HUES64 (cell line): ENCODE data around the gene GFRA1.

ENCODE experiments used
- H3K27ac ChIP-seq: 2 replicates; pipeline ENCODE4 v1.7.0; 2013; ENCODE audit warnings: low read depth, low read length, inconsistent platforms
- H3K27me3 ChIP-seq: 2 replicates; pipeline ENCODE4 v1.6.1; 2013; ENCODE audit warnings: mild to moderate bottlenecking, low read length; ENCODE audit not compliant: insufficient read depth
- H3K36me3 ChIP-seq: 2 replicates; pipeline ENCODE4 v1.6.1; 2013; ENCODE audit warnings: mild to moderate bottlenecking, low read length; ENCODE audit not compliant: insufficient read depth
- H3K4me1 ChIP-seq: 2 replicates; pipeline ENCODE4 v1.6.1; 2013; ENCODE audit warnings: mild to moderate bottlenecking, low read length, moderate library complexity; ENCODE audit not compliant: insufficient read depth
- H3K4me3 ChIP-seq: 2 replicates; pipeline ENCODE4 v1.5.1; 2013; ENCODE audit warnings: mild to moderate bottlenecking, low read length, moderate library complexity
- H3K9ac ChIP-seq: 2 replicates; pipeline ENCODE4 v1.6.1; 2013; ENCODE audit warnings: mild to moderate bottlenecking, low read depth, low read length
- H3K9me3 ChIP-seq: 2 replicates; pipeline ENCODE4 v1.6.1; 2013; ENCODE audit warnings: low read depth, low read length; ENCODE audit not compliant: insufficient read depth
- WGBS: fragments of 150-250, 120-280 bp; methylation state at CpG from one replicate; pipeline ENCODE4 v1.1.7; 2013; ENCODE audit warnings: missing lambda C conversion rate; 5-methylcytosine and 5-hydroxymethylcytosine counted together

The GFRA1 gene

GRCh38 chr10:116195039-116195438 is 78.0 kb downstream of the GFRA1 start:
- H3K4me3 ChIP-seq = no peak overlapping the region
- H3K36me3 ChIP-seq = no peaks in the 10 kb centered on the region
- peak overlapping the region; percentile 64; the same call in 1 of the 2 replicates for H3K27ac ChIP-seq
- H3K9ac ChIP-seq = no peak overlapping the region
- peaks cover 15% of the 10 kb centered on the region; the same call in 1 of the 2 replicates for H3K9me3 ChIP-seq
- 82% methylated on average over 2 of the region's 2 CpGs for WGBS
- peaks cover 4% of the 10 kb centered on the region; the same call in 1 of the 2 replicates for H3K4me1 ChIP-seq
- no peaks in the 10 kb centered on the region for H3K27me3 ChIP-seq

- WGBS = 88% methylated on average over 1 of the region's 1 CpG
- Histone ChIP-seq H3K4me1 (peaks cover 4% of the 10 kb centered on the region; the same call in 1 of the 2 replicates), H3K9me3 (peaks cover 15% of the 10 kb centered on the region; the same call in 1 of the 2 replicates), H3K36me3 (no peaks in the 10 kb centered on the region), H3K27me3 (no peaks in the 10 kb centered on the region), H3K9ac (no peak overlapping the region), H3K27ac (no peak overlapping the region), H3K4me3 (no peak overlapping the region)
Measured at GRCh38 chr10:116194061-116194460, 78.9 kb downstream of the GFRA1 start.

GRCh38 chr10:116190883-116191282 is 82.1 kb downstream of the GFRA1 start:
- Histone ChIP-seq H3K4me1 (peaks cover 4% of the 10 kb centered on the region; the same call in 1 of the 2 replicates), H3K27me3 (no peaks in the 10 kb centered on the region), H3K27ac (no peak overlapping the region), H3K9ac (no peak overlapping the region), H3K4me3 (no peak overlapping the region), H3K9me3 (peaks cover 13% of the 10 kb centered on the region; the same call in 1 of the 2 replicates), H3K36me3 (no peaks in the 10 kb centered on the region)
- WGBS = 83% methylated on average over 2 of the region's 2 CpGs

GRCh38 chr10:116186273-116186672 is 86.7 kb downstream of the GFRA1 start:
- Histone ChIP-seq H3K9ac (no peak overlapping the region), H3K36me3 (no peaks in the 10 kb centered on the region), H3K4me3 (no peak overlapping the region), H3K9me3 (no peaks in the 10 kb centered on the region), H3K27ac (no peak overlapping the region), H3K27me3 (no peaks in the 10 kb centered on the region), H3K4me1 (no peaks in the 10 kb centered on the region)
- 96% methylated on average over 6 of the region's 6 CpGs for WGBS

GRCh38 chr10:116185199-116185867 is 87.7 kb downstream of the GFRA1 start:
- Histone ChIP-seq H3K4me1 (no peaks in the 10 kb centered on the region), H3K27me3 (no peaks in the 10 kb centered on the region), H3K27ac (no peak overlapping the region), H3K4me3 (no peak overlapping the region), H3K36me3 (no peaks in the 10 kb centered on the region), H3K9ac (no peak overlapping the region), H3K9me3 (no peaks in the 10 kb centered on the region)
- 94% methylated on average over 7 of the region's 7 CpGs for WGBS

- 94% methylated on average over 3 of the region's 3 CpGs for WGBS
- no peaks in the 10 kb centered on the region for H3K4me1 ChIP-seq
- H3K9me3 ChIP-seq = no peaks in the 10 kb centered on the region
Measured at GRCh38 chr10:116184512-116184794, 88.6 kb downstream of the GFRA1 start.

GRCh38 chr10:116183733-116184511 is 89.1 kb downstream of the GFRA1 start:
- Histone ChIP-seq H3K9ac (no peak overlapping the region), H3K9me3 (no peaks in the 10 kb centered on the region), H3K36me3 (no peaks in the 10 kb centered on the region), H3K27ac (no peak overlapping the region), H3K27me3 (no peaks in the 10 kb centered on the region), H3K4me3 (no peak overlapping the region), H3K4me1 (no peaks in the 10 kb centered on the region)
- WGBS = 64% methylated on average over 5 of the region's 5 CpGs

More at GRCh38 chr10:116184512-116184794, 88.6 kb downstream of the GFRA1 start:
- Histone ChIP-seq H3K9ac (no peak overlapping the region), H3K36me3 (no peaks in the 10 kb centered on the region), H3K4me3 (no peak overlapping the region), H3K27ac (no peak overlapping the region), H3K27me3 (no peaks in the 10 kb centered on the region)

GRCh38 chr10:116182426-116182825 is 90.6 kb downstream of the GFRA1 start:
- H3K27me3 ChIP-seq = no peaks in the 10 kb centered on the region
- 96% methylated on average over 2 of the region's 2 CpGs for WGBS
- no peak overlapping the region for H3K4me3 ChIP-seq
- H3K36me3 ChIP-seq = no peaks in the 10 kb centered on the region
- H3K9ac ChIP-seq = no peak overlapping the region
- H3K27ac ChIP-seq = no peak overlapping the region
- H3K9me3 ChIP-seq = no peaks in the 10 kb centered on the region
- no peaks in the 10 kb centered on the region for H3K4me1 ChIP-seq

- H3K4me1 ChIP-seq = no peaks in the 10 kb centered on the region
- H3K9me3 ChIP-seq = no peaks in the 10 kb centered on the region
- no peak overlapping the region for H3K4me3 ChIP-seq
- no peak overlapping the region for H3K9ac ChIP-seq
- no peaks in the 10 kb centered on the region for H3K27me3 ChIP-seq
- 94% methylated on average over 9 of the region's 9 CpGs for WGBS
- H3K36me3 ChIP-seq = no peaks in the 10 kb centered on the region
- no peak overlapping the region for H3K27ac ChIP-seq
Measured at GRCh38 chr10:116178086-116178605, 94.9 kb downstream of the GFRA1 start.

GRCh38 chr10:116175231-116175630 is 97.8 kb downstream of the GFRA1 start:
- Histone ChIP-seq H3K9ac (no peak overlapping the region), H3K36me3 (no peaks in the 10 kb centered on the region), H3K4me3 (no peak overlapping the region), H3K4me1 (peaks cover 15% of the 10 kb centered on the region), H3K27ac (no peak overlapping the region), H3K9me3 (no peaks in the 10 kb centered on the region), H3K27me3 (no peaks in the 10 kb centered on the region)
- 92% methylated on average over 8 of the region's 8 CpGs for WGBS

GRCh38 chr10:116171505-116171904 is 101.5 kb downstream of the GFRA1 start:
- Histone ChIP-seq H3K4me1 (peaks cover 18% of the 10 kb centered on the region), H3K27ac (no peak overlapping the region), H3K36me3 (no peaks in the 10 kb centered on the region), H3K27me3 (no peaks in the 10 kb centered on the region), H3K9me3 (peaks cover 7% of the 10 kb centered on the region; the same call in 1 of the 2 replicates), H3K4me3 (no peak overlapping the region), H3K9ac (no peak overlapping the region)
- WGBS = 90% methylated on average over 4 of the region's 4 CpGs
